Thyroid gland (tissue), 4 donors: ENCODE results near the gene PARG.
"Not testable (repeated sequence)": the region's sequence is repeated elsewhere in the genome, so short reads cannot be mapped to it uniquely, and the experiment has no call there.

Experiments
- POLR2A ChIP-seq, 2 donors: fragments of 450-650 bp; IDR thresholded peaks; one replicate each; pipeline ENCODE4 v1.6.1; 2017; ENCODE audit warnings: antibody characterized with exemption in 2 of 2, mild to moderate bottlenecking in 2 of 2, moderate library complexity in 1 of 2
- TF ChIP-seq, protein P1 (sequence below), 6 experiments: fragments of 200-600 bp in 3 of 6; fragments of 450-650 bp in 3 of 6; sonication (generic) in 3 of 6; IDR thresholded peaks; one replicate each; pipeline ENCODE4 v1.5.1; 2016 to 2019; ENCODE audit warnings: antibody characterized with exemption in 6 of 6, mild to moderate bottlenecking in 2 of 6, inconsistent platforms in 1 of 6, moderate library complexity in 1 of 6

DNA sequence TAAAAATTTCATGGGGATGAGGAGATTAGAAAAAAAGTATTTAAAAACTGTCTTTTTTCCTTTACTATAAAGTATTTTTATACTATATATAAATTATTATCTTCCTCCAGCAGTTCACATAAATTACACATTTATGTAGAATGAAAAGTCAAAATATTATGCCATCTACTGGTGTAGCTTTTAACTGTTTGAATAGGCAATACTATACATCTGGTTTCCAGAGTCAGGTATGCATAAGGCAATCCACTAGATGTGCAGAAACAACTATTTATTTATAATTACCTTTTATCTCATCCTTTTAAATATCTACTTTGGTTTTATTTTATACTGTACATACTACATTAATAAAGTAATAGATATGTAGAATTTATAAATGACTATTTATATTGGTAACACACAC lies 25.4 kb downstream of the PARG start:
- TF ChIP-seq, protein P1, sequence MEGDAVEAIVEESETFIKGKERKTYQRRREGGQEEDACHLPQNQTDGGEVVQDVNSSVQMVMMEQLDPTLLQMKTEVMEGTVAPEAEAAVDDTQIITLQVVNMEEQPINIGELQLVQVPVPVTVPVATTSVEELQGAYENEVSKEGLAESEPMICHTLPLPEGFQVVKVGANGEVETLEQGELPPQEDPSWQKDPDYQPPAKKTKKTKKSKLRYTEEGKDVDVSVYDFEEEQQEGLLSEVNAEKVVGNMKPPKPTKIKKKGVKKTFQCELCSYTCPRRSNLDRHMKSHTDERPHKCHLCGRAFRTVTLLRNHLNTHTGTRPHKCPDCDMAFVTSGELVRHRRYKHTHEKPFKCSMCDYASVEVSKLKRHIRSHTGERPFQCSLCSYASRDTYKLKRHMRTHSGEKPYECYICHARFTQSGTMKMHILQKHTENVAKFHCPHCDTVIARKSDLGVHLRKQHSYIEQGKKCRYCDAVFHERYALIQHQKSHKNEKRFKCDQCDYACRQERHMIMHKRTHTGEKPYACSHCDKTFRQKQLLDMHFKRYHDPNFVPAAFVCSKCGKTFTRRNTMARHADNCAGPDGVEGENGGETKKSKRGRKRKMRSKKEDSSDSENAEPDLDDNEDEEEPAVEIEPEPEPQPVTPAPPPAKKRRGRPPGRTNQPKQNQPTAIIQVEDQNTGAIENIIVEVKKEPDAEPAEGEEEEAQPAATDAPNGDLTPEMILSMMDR (IDR thresholded peaks at IDR 0.05) = not testable (repeated sequence)
- not testable (repeated sequence) for TF ChIP-seq POLR2A (IDR thresholded peaks at IDR 0.05)
